ENCODE results near the gene CABP2. TPM values are rescaled to one million over a fixed set of nuclear protein-coding genes. Genes with fewer than 3 reads are reported as not detected.
A peak's percentile ranks its signal among the peaks of the same experiment; 100 is the strongest.

Gene CABP2
- polyA plus RNA-seq, 4 donors: not detected

DNA sequence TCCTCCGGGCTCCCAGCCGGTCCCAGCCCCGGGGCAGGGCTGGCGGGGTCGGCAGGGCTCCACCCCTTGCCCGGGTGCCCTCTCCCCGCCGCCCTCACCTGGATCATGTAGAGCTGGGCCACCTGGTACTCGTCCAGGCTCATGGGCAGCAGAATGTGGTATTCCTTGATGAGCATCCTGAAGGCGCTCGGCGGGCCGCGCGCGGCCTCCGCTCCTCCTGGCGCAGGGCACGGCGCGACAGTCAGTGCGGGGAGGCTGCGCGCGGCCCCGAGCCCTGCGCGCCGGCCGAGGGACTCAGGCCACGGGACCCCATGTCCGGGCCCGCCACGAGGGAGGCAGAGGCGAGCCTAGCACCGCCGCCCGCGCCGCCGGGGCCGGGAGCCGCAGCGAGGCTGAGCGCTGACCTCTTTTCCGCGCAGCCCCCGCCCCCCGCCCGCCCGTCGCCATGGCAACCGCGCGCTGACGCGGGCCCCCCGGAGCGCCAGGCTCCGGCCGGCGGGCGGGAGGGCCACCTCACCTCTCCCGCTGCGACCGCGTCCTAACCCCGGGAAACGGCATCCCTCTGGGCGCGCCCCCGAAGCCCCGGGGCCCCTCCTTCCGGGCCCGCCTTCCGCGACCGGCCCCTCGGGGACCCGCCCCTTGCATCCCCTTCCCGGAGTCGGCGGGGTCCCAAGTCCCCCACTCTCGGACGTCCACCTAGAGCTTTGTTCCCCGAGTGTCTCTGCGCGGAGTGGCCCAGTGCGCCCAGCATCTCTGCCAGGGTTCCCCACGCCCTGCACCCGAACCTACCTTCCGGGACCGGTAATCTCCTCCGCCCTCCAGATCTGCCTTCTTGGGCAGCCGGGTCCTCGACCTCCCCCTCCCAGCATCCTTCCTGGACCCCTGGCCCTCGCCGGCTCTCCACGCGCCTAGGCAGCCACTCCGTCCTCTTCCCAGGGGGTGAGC, 19.0 kb downstream of the CABP2 start:
- H3K4me3 ChIP-seq (ENCODE audit: low read depth in 1 of 3, low read length in 3 of 3): peak overlapping the region; percentile 68 to 86 (median 68)
- no peaks in the 10 kb centered on the region for H3K27me3 ChIP-seq (ENCODE audit: control insufficient read depth in 3 of 3, insufficient read depth in 3 of 3, low read length in 3 of 3)
- H3K27ac ChIP-seq (ENCODE audit: low read depth in 1 of 3, low read length in 2 of 3): peak overlapping the region; percentile 95 to 100 (median 97)
- H3K4me1 ChIP-seq (ENCODE audit: control insufficient read depth in 3 of 3, insufficient read depth in 2 of 3, low read depth in 1 of 3, low read length in 2 of 3): peaks cover 0 to 46% (median 8%) of the 10 kb centered on the region in 3 donors
- DNase-seq (peak; percentile 44 to 64), FAIRE-seq (no peak)
- H3K9me3 ChIP-seq (ENCODE audit: control insufficient read depth in 2 of 2, insufficient read depth in 1 of 2, low read depth in 1 of 2, low read length in 1 of 2): no peaks in the 10 kb centered on the region
- peaks cover 0 to 55% (median 3%) of the 10 kb centered on the region in 3 donors for H3K36me3 ChIP-seq (ENCODE audit: control insufficient read depth in 3 of 3, insufficient read depth in 2 of 3, low read depth in 1 of 3, low read length in 3 of 3)
- WGBS, 3 donors: 1 to 2% (median 2%) methylated on average over 74 to 101 of the region's 101 CpGs

DNA sequence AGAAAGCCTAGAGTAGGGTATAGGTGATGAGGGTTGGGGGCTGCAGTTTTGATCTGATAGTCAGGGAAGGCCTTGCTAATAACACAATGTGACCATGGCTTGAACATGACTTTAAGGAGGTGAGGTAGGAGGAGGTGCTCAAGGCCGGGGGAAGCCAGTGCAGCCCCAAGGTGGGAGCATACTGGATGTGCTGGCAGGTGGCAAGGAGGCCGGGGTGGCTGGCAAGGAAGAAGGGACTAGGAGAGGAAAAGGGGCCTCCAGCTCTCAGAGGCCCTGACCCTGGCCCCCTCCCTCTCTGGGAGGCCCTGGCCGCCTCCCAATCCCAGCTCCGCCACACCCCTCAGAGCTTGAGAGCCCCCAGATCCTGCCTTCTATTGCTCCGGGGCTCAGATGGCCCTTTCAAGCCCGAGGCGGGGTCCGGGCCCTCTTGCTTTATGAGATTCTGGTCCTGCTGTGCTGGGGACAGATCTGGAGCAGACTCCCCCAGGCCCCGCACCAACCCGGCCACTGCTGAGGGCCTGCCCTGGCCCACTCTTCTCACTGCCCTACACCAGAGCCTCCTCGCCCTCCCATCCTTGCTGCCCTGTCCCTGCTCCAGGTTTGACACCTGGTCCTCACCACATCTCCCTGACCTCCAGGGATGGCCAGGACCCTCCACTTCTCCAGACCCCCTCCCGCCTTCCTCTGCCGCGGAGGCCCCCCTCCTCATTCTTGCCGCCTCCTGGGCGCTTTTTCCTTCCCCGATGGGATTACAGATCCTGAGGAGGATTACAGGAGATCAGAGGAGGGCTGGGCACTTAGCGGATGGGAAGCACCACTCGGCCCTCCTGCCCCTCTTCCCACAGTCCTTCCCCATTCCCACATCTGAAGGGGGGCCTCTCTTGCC, 19.9 kb downstream of the CABP2 start:
- Histone ChIP-seq H3K36me3 (ENCODE audit: control insufficient read depth in 3 of 3, insufficient read depth in 2 of 3, low read depth in 1 of 3, low read length in 3 of 3) (peaks cover 0 to 64% (median 4%) of the 10 kb centered on the region in 3 donors), H3K27me3 (ENCODE audit: control insufficient read depth in 3 of 3, insufficient read depth in 3 of 3, low read length in 3 of 3) (no peaks in the 10 kb centered on the region), H3K4me3 (ENCODE audit: low read depth in 1 of 3, low read length in 3 of 3) (peak overlapping the region; percentile 50 to 86 (median 68)), H3K27ac (ENCODE audit: low read depth in 1 of 3, low read length in 2 of 3) (no peak overlapping the region), H3K4me1 (ENCODE audit: control insufficient read depth in 3 of 3, insufficient read depth in 2 of 3, low read depth in 1 of 3, low read length in 2 of 3) (peaks cover 0 to 39% (median 8%) of the 10 kb centered on the region in 3 donors), H3K9me3 (ENCODE audit: control insufficient read depth in 2 of 2, insufficient read depth in 1 of 2, low read depth in 1 of 2, low read length in 1 of 2) (no peaks in the 10 kb centered on the region)
- WGBS, 3 donors: 80 to 85% (median 81%) methylated on average over 16 to 19 of the region's 19 CpGs
- FAIRE-seq (no peak), DNase-seq (no peak)

DNA sequence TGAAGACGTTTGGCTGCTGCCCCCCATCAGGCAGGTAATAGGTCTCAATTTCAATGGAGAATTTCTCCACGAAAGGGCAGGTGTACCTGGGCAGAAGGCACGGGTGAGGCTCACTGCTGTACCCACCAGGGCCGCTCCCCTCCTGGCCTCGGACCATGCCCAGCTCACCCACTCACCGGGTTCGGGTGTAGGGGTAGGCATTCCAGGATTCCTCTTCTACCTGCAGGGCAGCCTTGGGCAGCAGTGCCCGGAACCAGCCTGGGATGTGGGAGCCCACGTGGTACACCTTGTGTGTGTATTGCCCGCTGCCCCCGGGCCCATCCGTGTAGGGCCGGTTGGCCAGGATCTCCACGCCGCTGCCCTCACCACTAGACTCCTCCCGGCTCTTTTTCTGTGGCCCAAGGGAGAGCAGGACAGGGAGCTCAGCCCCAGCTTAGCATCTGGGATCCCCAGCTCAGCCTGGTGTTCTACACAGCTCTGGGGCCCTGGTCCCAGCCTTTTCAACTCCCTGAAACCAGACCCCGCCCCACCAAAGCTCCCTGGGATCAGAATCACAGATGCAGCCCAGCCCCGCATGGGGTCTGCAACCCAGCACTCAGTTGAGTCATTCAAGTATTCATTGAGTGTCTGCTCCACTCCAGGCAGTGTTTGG, 20.8 kb downstream of the CABP2 start:
- Histone ChIP-seq H3K36me3 (ENCODE audit: control insufficient read depth in 3 of 3, insufficient read depth in 2 of 3, low read depth in 1 of 3, low read length in 3 of 3) (peaks cover 0 to 71% (median 11%) of the 10 kb centered on the region in 3 donors), H3K4me1 (ENCODE audit: control insufficient read depth in 3 of 3, insufficient read depth in 2 of 3, low read depth in 1 of 3, low read length in 2 of 3) (peaks cover 0 to 37% (median 8%) of the 10 kb centered on the region in 3 donors), H3K27me3 (ENCODE audit: control insufficient read depth in 3 of 3, insufficient read depth in 3 of 3, low read length in 3 of 3) (no peaks in the 10 kb centered on the region), H3K27ac (ENCODE audit: low read depth in 1 of 3, low read length in 2 of 3) (no peak overlapping the region), H3K4me3 (ENCODE audit: low read depth in 1 of 3, low read length in 3 of 3) (no peak overlapping the region), H3K9me3 (ENCODE audit: control insufficient read depth in 2 of 2, insufficient read depth in 1 of 2, low read depth in 1 of 2, low read length in 1 of 2) (no peaks in the 10 kb centered on the region)
- no peak for FAIRE-seq
- 96 to 98% (median 96%) methylated on average over 17 to 18 of the region's 18 CpGs for WGBS, 3 donors
- no peak for DNase-seq

DNA sequence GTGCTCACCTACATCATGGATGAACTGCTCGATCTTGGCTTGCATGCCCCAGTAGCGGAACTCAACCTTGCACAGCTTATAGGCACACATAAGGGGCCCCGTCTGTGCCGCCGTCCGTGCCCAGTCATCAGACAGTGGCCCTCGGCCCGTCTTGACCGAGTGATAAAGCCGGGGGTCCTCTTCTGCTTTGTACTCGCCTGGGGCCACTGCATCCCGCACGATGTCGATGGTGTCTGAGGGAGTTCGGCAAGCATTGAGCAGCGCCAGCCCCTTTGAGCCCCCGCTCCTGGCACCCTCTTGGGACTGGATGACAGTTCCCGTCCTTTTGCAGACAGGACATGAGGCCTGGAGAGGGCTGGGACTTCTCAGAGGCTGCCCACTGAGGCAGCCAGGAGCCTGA, 21.4 kb downstream of the CABP2 start:
- Histone ChIP-seq H3K9me3 (ENCODE audit: control insufficient read depth in 2 of 2, insufficient read depth in 1 of 2, low read depth in 1 of 2, low read length in 1 of 2) (no peaks in the 10 kb centered on the region), H3K4me1 (ENCODE audit: control insufficient read depth in 3 of 3, insufficient read depth in 2 of 3, low read depth in 1 of 3, low read length in 2 of 3) (peaks cover 0 to 31% (median 2%) of the 10 kb centered on the region in 3 donors), H3K36me3 (ENCODE audit: control insufficient read depth in 3 of 3, insufficient read depth in 2 of 3, low read depth in 1 of 3, low read length in 3 of 3) (peaks cover 0 to 71% (median 11%) of the 10 kb centered on the region in 3 donors), H3K4me3 (ENCODE audit: low read depth in 1 of 3, low read length in 3 of 3) (no peak overlapping the region), H3K27me3 (ENCODE audit: control insufficient read depth in 3 of 3, insufficient read depth in 3 of 3, low read length in 3 of 3) (no peaks in the 10 kb centered on the region), H3K27ac (ENCODE audit: low read depth in 1 of 3, low read length in 2 of 3) (no peak overlapping the region)
- no peak for FAIRE-seq
- 98 to 99% (median 98%) methylated on average over 18 of the region's 18 CpGs for WGBS, 3 donors
- no peak for DNase-seq

DNA sequence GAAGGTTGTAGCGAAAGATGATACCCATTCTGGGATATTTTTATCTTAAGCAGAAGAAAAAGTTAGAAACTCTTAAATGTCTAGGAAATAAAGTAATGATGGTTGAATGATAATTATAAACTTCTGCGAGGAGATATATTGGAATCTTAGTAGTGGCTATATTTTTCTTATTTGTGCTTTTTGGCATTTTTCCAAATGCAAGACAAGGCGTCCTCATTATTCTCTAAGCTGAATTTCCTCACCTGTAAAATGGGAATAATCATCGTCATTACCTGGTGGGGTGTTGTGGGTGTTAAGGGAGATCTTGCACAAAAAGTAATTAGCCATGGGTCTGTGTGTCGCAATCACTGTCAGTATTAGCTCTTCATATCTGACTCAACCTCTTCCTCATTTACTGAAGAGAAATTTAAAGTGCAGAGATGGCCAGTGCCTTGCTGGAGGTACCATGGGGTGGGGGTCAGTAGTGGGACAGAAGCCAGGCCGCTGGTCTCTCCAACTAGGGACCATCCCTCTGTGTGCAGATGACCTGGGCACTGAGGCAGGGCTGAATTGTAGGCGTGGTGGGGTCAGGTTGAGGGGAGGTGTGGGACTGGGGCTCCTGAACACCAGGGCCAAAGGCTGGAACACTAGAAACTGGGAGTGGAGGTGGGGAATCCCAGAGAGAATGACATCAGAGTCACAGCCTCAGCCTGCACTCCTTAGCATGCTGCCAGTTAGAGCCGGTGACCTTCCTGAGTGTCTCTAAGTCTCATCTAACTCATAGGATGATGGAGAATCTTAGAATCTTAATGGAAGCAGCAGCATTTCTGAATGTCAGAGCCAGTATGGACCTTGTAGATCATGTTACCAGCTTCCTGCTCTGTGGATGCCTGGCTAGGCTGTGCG, 22.2 kb downstream of the CABP2 start:
- H3K27ac ChIP-seq (ENCODE audit: low read depth in 1 of 3, low read length in 2 of 3): no peak overlapping the region
- 93 to 96% (median 94%) methylated on average over 9 of the region's 9 CpGs for WGBS, 3 donors
- peaks cover 0 to 24% (median 2%) of the 10 kb centered on the region in 3 donors for H3K4me1 ChIP-seq (ENCODE audit: control insufficient read depth in 3 of 3, insufficient read depth in 2 of 3, low read depth in 1 of 3, low read length in 2 of 3)
- no peak overlapping the region for H3K4me3 ChIP-seq (ENCODE audit: low read depth in 1 of 3, low read length in 3 of 3)
- no peak for FAIRE-seq
- H3K27me3 ChIP-seq (ENCODE audit: control insufficient read depth in 3 of 3, insufficient read depth in 3 of 3, low read length in 3 of 3): no peaks in the 10 kb centered on the region
- peaks cover 0 to 71% (median 11%) of the 10 kb centered on the region in 3 donors for H3K36me3 ChIP-seq (ENCODE audit: control insufficient read depth in 3 of 3, insufficient read depth in 2 of 3, low read depth in 1 of 3, low read length in 3 of 3)
- no peak for DNase-seq
- no peaks in the 10 kb centered on the region for H3K9me3 ChIP-seq (ENCODE audit: control insufficient read depth in 2 of 2, insufficient read depth in 1 of 2, low read depth in 1 of 2, low read length in 1 of 2)

DNA sequence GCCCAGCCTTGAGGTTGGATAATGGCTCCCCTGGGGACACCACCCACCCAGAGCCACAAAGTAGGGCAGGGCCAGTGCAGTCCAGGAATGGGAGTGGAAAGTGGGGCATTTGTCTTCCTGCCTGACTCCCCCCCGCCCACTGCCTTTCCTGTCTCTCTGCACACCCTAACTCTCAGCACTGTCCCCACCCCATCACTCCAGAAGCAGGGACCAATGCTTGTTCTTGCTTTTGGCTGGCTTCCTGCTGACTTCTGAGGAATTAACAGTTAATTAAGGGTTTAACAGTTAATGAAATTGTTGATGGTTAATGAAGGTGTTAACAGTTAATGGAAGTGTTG, 22.8 kb downstream of the CABP2 start:
- H3K9me3 ChIP-seq (ENCODE audit: control insufficient read depth in 2 of 2, insufficient read depth in 1 of 2, low read depth in 1 of 2, low read length in 1 of 2): no peaks in the 10 kb centered on the region
- WGBS, 3 donors: 85 to 100% (median 92%) methylated on average over 1 of the region's 1 CpG
- peaks cover 0 to 19% (median 2%) of the 10 kb centered on the region in 3 donors for H3K4me1 ChIP-seq (ENCODE audit: control insufficient read depth in 3 of 3, insufficient read depth in 2 of 3, low read depth in 1 of 3, low read length in 2 of 3)
- FAIRE-seq (no peak), DNase-seq (no peak)
- H3K4me3 ChIP-seq (ENCODE audit: low read depth in 1 of 3, low read length in 3 of 3): no peak overlapping the region
- no peaks in the 10 kb centered on the region for H3K27me3 ChIP-seq (ENCODE audit: control insufficient read depth in 3 of 3, insufficient read depth in 3 of 3, low read length in 3 of 3)
- peaks cover 4 to 77% (median 11%) of the 10 kb centered on the region in 3 donors for H3K36me3 ChIP-seq (ENCODE audit: control insufficient read depth in 3 of 3, insufficient read depth in 2 of 3, low read depth in 1 of 3, low read length in 3 of 3)
- H3K27ac ChIP-seq (ENCODE audit: low read depth in 1 of 3, low read length in 2 of 3): no peak overlapping the region

DNA sequence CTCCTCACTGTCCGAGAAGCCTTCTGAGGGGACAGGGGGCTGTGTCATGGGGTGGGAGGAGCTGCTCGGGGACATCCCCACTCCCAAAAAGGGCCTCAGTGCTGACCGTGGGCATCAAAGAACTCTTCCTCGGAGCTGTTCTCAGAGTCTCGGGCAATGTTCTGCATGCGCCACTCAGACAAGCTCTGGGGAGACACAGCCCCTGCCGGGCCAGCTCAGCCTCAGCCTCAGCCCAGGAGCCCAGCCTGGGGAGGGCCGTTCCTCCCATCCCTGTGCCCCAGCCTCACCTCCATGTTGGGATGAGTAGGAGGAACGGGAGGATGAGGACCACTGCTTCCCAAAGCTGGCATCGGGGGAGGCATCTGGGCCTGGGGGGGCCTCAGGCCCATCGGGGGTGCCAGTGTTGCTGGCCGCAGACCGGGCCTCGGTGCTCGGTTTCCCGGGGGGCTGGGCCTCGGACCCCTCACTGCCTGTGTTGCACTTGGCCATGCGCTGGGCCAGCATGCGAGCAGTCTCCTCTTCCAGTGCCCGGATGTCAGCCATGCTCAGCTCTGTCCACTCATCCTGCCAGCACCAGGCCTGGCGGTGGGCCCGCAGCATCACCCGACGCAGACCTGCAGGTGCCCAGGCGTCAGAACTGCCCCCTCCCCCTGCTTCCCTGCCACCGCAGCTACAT, 23.3 kb downstream of the CABP2 start:
- Histone ChIP-seq H3K4me3 (ENCODE audit: low read depth in 1 of 3, low read length in 3 of 3) (no peak overlapping the region), H3K36me3 (ENCODE audit: control insufficient read depth in 3 of 3, insufficient read depth in 2 of 3, low read depth in 1 of 3, low read length in 3 of 3) (peaks cover 7 to 82% (median 11%) of the 10 kb centered on the region in 3 donors), H3K27me3 (ENCODE audit: control insufficient read depth in 3 of 3, insufficient read depth in 3 of 3, low read length in 3 of 3) (no peaks in the 10 kb centered on the region), H3K9me3 (ENCODE audit: control insufficient read depth in 2 of 2, insufficient read depth in 1 of 2, low read depth in 1 of 2, low read length in 1 of 2) (no peaks in the 10 kb centered on the region), H3K27ac (ENCODE audit: low read depth in 1 of 3, low read length in 2 of 3) (no peak overlapping the region), H3K4me1 (ENCODE audit: control insufficient read depth in 3 of 3, insufficient read depth in 2 of 3, low read depth in 1 of 3, low read length in 2 of 3) (peaks cover 0 to 17% (median 2%) of the 10 kb centered on the region in 3 donors)
- WGBS, 3 donors: 96 to 97% (median 97%) methylated on average over 25 to 26 of the region's 26 CpGs
- DNase-seq (no peak), FAIRE-seq (no peak)

All from small intestine (tissue), 7 donors.